Liver (tissue), 9 donors: ENCODE data around the gene MPP1. TPM values are rescaled to one million over a fixed set of nuclear protein-coding genes. Genes with fewer than 3 reads are reported as not detected.
A peak's percentile ranks its signal among the peaks of the same experiment; 100 is the strongest.

Experiments used
- DNase-seq: peaks from one replicate; pipeline ENCODE4 v3.0.0-alpha.2; 2017; ENCODE audit warnings: low spot score
- H3K27ac ChIP-seq, 2 donors: one replicate each; pipeline ENCODE4 v1.7.0; 2013; ENCODE audit warnings: inconsistent platforms in 2 of 2, low read length in 2 of 2, control low read depth in 1 of 2, low read depth in 1 of 2, mild to moderate bottlenecking in 1 of 2
- H3K27me3 ChIP-seq, 4 donors: one replicate each; pipeline versions ENCODE4 v1.6.1 to v1.7.0; 2013; ENCODE audit warnings: low read length in 3 of 4, inconsistent platforms in 1 of 4, mild to moderate bottlenecking in 1 of 4, moderate library complexity in 1 of 4; ENCODE audit not compliant: control insufficient read depth in 4 of 4, insufficient read depth in 4 of 4
- H3K36me3 ChIP-seq, 4 donors: one replicate each; pipeline versions ENCODE4 v1.6.1 to v1.7.0; 2013; ENCODE audit warnings: low read length in 3 of 4, mild to moderate bottlenecking in 3 of 4, low read depth in 1 of 4, moderate library complexity in 1 of 4; ENCODE audit not compliant: control insufficient read depth in 4 of 4, insufficient read depth in 3 of 4
- H3K4me1 ChIP-seq, 4 donors: one replicate each; pipeline versions ENCODE4 v1.6.1 to v1.7.0; 2013; ENCODE audit warnings: low read length in 3 of 4, mild to moderate bottlenecking in 3 of 4, moderate library complexity in 1 of 4; ENCODE audit not compliant: control insufficient read depth in 4 of 4, insufficient read depth in 4 of 4
- H3K4me3 ChIP-seq, 3 donors: one replicate each; pipeline versions ENCODE4 v1.6.1 to v1.7.0; 2013; ENCODE audit warnings: low read length in 3 of 3, control low read depth in 1 of 3, low read depth in 1 of 3, mild to moderate bottlenecking in 1 of 3
- H3K9ac ChIP-seq, 2 donors: one replicate each; pipeline ENCODE4 v1.7.0; 2013; ENCODE audit warnings: low read length in 2 of 2, mild to moderate bottlenecking in 2 of 2, moderate library complexity in 2 of 2, control low read depth in 1 of 2, low read depth in 1 of 2
- H3K9me3 ChIP-seq, 4 donors: one replicate each; pipeline versions ENCODE4 v1.6.1 to v1.7.0; 2013; ENCODE audit warnings: low read length in 3 of 4; ENCODE audit not compliant: control insufficient read depth in 4 of 4
- ATF3 ChIP-seq: IDR thresholded peaks from 2 replicates; pipeline ENCODE4 v1.6.1; 2016; ENCODE audit warnings: antibody characterized with exemption
- CTCF ChIP-seq: fragments of 150-350 bp; IDR thresholded peaks from 2 replicates; pipeline ENCODE4 v1.5.1; 2017; ENCODE audit warnings: improper control_type of control experiment, low read depth, low read length; ENCODE audit not compliant: missing input control
- EGR1 ChIP-seq, 2 donors: IDR thresholded peaks; 2 replicates each; pipeline ENCODE4 v1.6.1; 2016 to 2018; ENCODE audit warnings: antibody characterized with exemption in 2 of 2, low read depth in 2 of 2
- FOXA1 ChIP-seq: IDR thresholded peaks from 2 replicates; pipeline ENCODE4 v1.6.1; 2016; ENCODE audit warnings: antibody characterized with exemption
- FOXA2 ChIP-seq: IDR thresholded peaks from 2 replicates; pipeline ENCODE4 v1.6.1; 2016; ENCODE audit warnings: antibody characterized with exemption
- GABPA ChIP-seq, 2 donors: IDR thresholded peaks in 1 of 2; conservative IDR thresholded peaks in 1 of 2; 2 replicates each; pipeline ENCODE4 v1.6.1; 2016; ENCODE audit warnings: antibody characterized with exemption in 2 of 2, mild to moderate bottlenecking in 1 of 2, moderate library complexity in 1 of 2
- HNF4G ChIP-seq: IDR thresholded peaks from 2 replicates; pipeline ENCODE4 v1.6.1; 2016; ENCODE audit warnings: antibody characterized with exemption
- MAX ChIP-seq: IDR thresholded peaks from 2 replicates; pipeline ENCODE4 v1.6.1; 2016; ENCODE audit warnings: antibody characterized with exemption
- NR2F2 ChIP-seq: IDR thresholded peaks from 2 replicates; pipeline ENCODE4 v1.6.1; 2016; ENCODE audit warnings: antibody characterized with exemption
- RAD21 ChIP-seq, 2 donors: IDR thresholded peaks; 2 replicates each; pipeline ENCODE4 v1.6.1; 2016; ENCODE audit warnings: antibody characterized with exemption in 2 of 2, mild to moderate bottlenecking in 2 of 2
- REST ChIP-seq: IDR thresholded peaks from 2 replicates; pipeline ENCODE4 v1.6.1; 2016; ENCODE audit warnings: antibody characterized with exemption, mild to moderate bottlenecking
- RXRA ChIP-seq, 2 donors: IDR thresholded peaks; 2 replicates each; pipeline ENCODE4 v1.6.1; 2017 to 2018; ENCODE audit warnings: antibody characterized with exemption in 2 of 2, mild to moderate bottlenecking in 1 of 2
- SP1 ChIP-seq: IDR thresholded peaks from 2 replicates; pipeline ENCODE4 v1.6.1; 2018; ENCODE audit warnings: antibody characterized with exemption, mild to moderate bottlenecking
- TAF1 ChIP-seq: conservative IDR thresholded peaks from 2 replicates; pipeline ENCODE4 v1.6.1; 2016; ENCODE audit warnings: antibody characterized with exemption, mild to moderate bottlenecking
- WGBS: extraction: QIAGEN DNeasy Blood & Tissue Kit; methylation state at CpG from one replicate; pipeline ENCODE4 v1.1.7; 2013; 5-methylcytosine and 5-hydroxymethylcytosine counted together
- polyA plus RNA-seq, 2 donors: library from polyadenylated mRNA; stranded (reverse) in 1 of 2; unstranded in 1 of 2; fragments of 200-250 nt in 1 of 2; fragments of >200 nt in 1 of 2; fragmentation: Nextera tagmentation in 1 of 2; extraction: Ambion mirVana in 1 of 2; gene quantifications; one replicate each; pipeline versions ENCODE4 v1.2.1 to v1.2.3, GENCODE V29; 2013 to 2015
- total RNA-seq, 2 donors: library from RNA; depleted of rRNA; stranded (reverse); fragments of >200 nt; gene quantifications; one replicate each; pipeline ENCODE4 v1.2.3, GENCODE V29; 2014
- donor health status: healthy.
- donor health status: healthy.
- donor health status: healthy.
- donor health status: healthy.
- donor health status: healthy.

Gene MPP1
- total and polyA plus RNA-seq, 4 donors: 13.8 to 168 (median 23.4) TPM

- Histone ChIP-seq H3K27me3 (peaks cover 0 to 7% (median 0%) of the 10 kb centered on the region in 4 donors), H3K9ac (no peak overlapping the region), H3K4me1 (peaks cover 0 to 5% (median 1%) of the 10 kb centered on the region in 4 donors), H3K36me3 (no peaks in the 10 kb centered on the region), H3K9me3 (peaks cover 0 to 3% (median 0%) of the 10 kb centered on the region in 4 donors), H3K27ac (no peak overlapping the region), H3K4me3 (no peak overlapping the region)
- peak; percentile 40 for DNase-seq
- 26% methylated on average over 11 of the region's 11 CpGs for WGBS
- TF ChIP-seq EGR1 (IDR thresholded peaks at IDR 0.05; ENCODE audit: low read depth in 2 of 2): no peak
- no peak for TF ChIP-seq HNF4G
- peak; percentile 71 for TF ChIP-seq CTCF
- peak; percentile 82 to 93 for TF ChIP-seq RAD21 (IDR thresholded peaks at IDR 0.05)
Measured at GRCh38 chrX:154748712-154749339, 56.5 kb downstream of the MPP1 start.

GRCh38 chrX:154742613-154743012, 62.7 kb downstream of the MPP1 start:
- H3K4me1 ChIP-seq: no peaks in the 10 kb centered on the region

More at GRCh38 chrX:154742613-154743012, 62.7 kb downstream of the MPP1 start:
- TF ChIP-seq MAX: no peak
- no peak for TF ChIP-seq FOXA2
- TF ChIP-seq GABPA (IDR thresholded peaks at IDR 0.05 in 1 of 2, conservative IDR thresholded peaks at IDR 0.05 in 1 of 2): no peak
- no peak for TF ChIP-seq TAF1
- TF ChIP-seq EGR1 (IDR thresholded peaks at IDR 0.05; ENCODE audit: low read depth in 2 of 2): no peak
- no peak for TF ChIP-seq NR2F2
- TF ChIP-seq SP1: no peak
- no peak for TF ChIP-seq FOXA1
- TF ChIP-seq RXRA (IDR thresholded peaks at IDR 0.05): no peak
- TF ChIP-seq REST: no peak
- no peak for TF ChIP-seq RAD21 (IDR thresholded peaks at IDR 0.05)
- no peak for TF ChIP-seq ATF3
- DNase-seq: no peak
- no peak overlapping the region for H3K4me3 ChIP-seq
- H3K9ac ChIP-seq: no peak overlapping the region
- H3K27me3 ChIP-seq: no peaks in the 10 kb centered on the region
- no peaks in the 10 kb centered on the region for H3K36me3 ChIP-seq
- H3K27ac ChIP-seq: no peak overlapping the region
- no peaks in the 10 kb centered on the region for H3K9me3 ChIP-seq
